Amniotic epithelial cell (primary cell): Measurements from ENCODE around the gene ZNF280C.
"Not testable (repeated sequence)": the region's sequence is repeated elsewhere in the genome, so short reads cannot be mapped to it uniquely, and the experiment has no call there.

Experiments used
- DNase-seq: peaks from one replicate; pipeline ENCODE4 v3.0.0-alpha.2; 2010; ENCODE audit warnings: low read depth

ZNF280C gene

GRCh38 chrX:130261296-130261893 is 7.3 kb downstream of the ZNF280C start:
- DNase-seq: no peak

GRCh38 chrX:130260316-130260715 is 8.4 kb downstream of the ZNF280C start:
- DNase-seq: peak; percentile 9

GRCh38 chrX:130253916-130254315 is 14.8 kb downstream of the ZNF280C start:
- DNase-seq: no peak

GRCh38 chrX:130251671-130252070 is 17.0 kb downstream of the ZNF280C start:
- no peak for DNase-seq

- no peak for DNase-seq
Measured at GRCh38 chrX:130247996-130248395, 20.7 kb downstream of the ZNF280C start.

- no peak for DNase-seq
Measured at GRCh38 chrX:130246084-130246483, 22.6 kb downstream of the ZNF280C start.

GRCh38 chrX:130245441-130245840 is 23.3 kb downstream of the ZNF280C start:
- DNase-seq: peak; percentile 79

- not testable (repeated sequence) for DNase-seq
Measured at GRCh38 chrX:130231184-130231583, 37.5 kb downstream of the ZNF280C start.

GRCh38 chrX:130228871-130229270 is 39.8 kb downstream of the ZNF280C start:
- no peak for DNase-seq

- DNase-seq: peak; percentile 81
Measured at GRCh38 chrX:130224810-130225209, 43.9 kb downstream of the ZNF280C start.

GRCh38 chrX:130216320-130216719 is 52.4 kb downstream of the ZNF280C start:
- no peak for DNase-seq

GRCh38 chrX:130213376-130213775 is 55.3 kb downstream of the ZNF280C start:
- no peak for DNase-seq

GRCh38 chrX:130212371-130212770 is 56.3 kb downstream of the ZNF280C start:
- DNase-seq: no peak

- DNase-seq: no peak
Measured at GRCh38 chrX:130211415-130212186, 57.1 kb downstream of the ZNF280C start.

GRCh38 chrX:130204647-130205046 is 64.1 kb downstream of the ZNF280C start:
- no peak for DNase-seq

- DNase-seq: no peak
Measured at GRCh38 chrX:130197464-130197863, 71.2 kb downstream of the ZNF280C start.

- DNase-seq: peak; percentile 74
Measured at GRCh38 chrX:130196466-130196865, 72.2 kb downstream of the ZNF280C start.

- DNase-seq: no peak
Measured at GRCh38 chrX:130190801-130191200, 77.9 kb downstream of the ZNF280C start.

- no peak for DNase-seq
Measured at GRCh38 chrX:130186651-130187050, 82.0 kb downstream of the ZNF280C start.

GRCh38 chrX:130184857-130185256 is 83.8 kb downstream of the ZNF280C start:
- peak; percentile 42 for DNase-seq

- DNase-seq: no peak
Measured at GRCh38 chrX:130184168-130184567, 84.5 kb downstream of the ZNF280C start.

- peak; percentile 60 for DNase-seq
Measured at GRCh38 chrX:130179579-130180215, 89.0 kb downstream of the ZNF280C start.

GRCh38 chrX:130179170-130179569 is 89.5 kb downstream of the ZNF280C start:
- DNase-seq: no peak
